K562 (cell line): Measurements from ENCODE around the gene AVPR1A. TPM values are rescaled to one million over a fixed set of nuclear protein-coding genes. Genes with fewer than 3 reads are reported as not detected.

Source experiments
- ATAC-seq: fragments of 200-7000 bp; cut with Tn5 transposase; 3 replicates; pipeline ENCODE4 v1.9.1; 2020; ENCODE audit warnings: moderate library complexity
- BruUV-seq: library from RNA; stranded (reverse); fragments of 400-500 nt; replicated peaks from 2 replicates; lab custom pipeline; 2021; lab: Mats Ljungman, UMichigan
- CTCF ChIA-PET: fragments of 300-600 bp; formaldehyde crosslinking; extraction: SDS; loops from one replicate; lab custom pipeline; 2021; ENCODE audit warnings: low intra/inter-chr PET ratio; lab: Yijun Ruan, JAX
- POLR2A ChIA-PET: fragments of 300-600, 350-650 bp; sonication (Branson Sonifier 250); formaldehyde crosslinking; extraction: SDS; loops from one replicate; lab custom pipeline; 2021; ENCODE audit warnings: antibody characterized with exemption, inconsistent platforms; lab: Yijun Ruan, JAX
- DNase-seq, 4 experiments: peaks; one replicate each; pipeline versions ENCODE4 v3.0.0 to v3.0.0-alpha.2; 2011 to 2018; ENCODE audit warnings: low spot score in 3 of 4, mixed read lengths in 3 of 4; ENCODE audit errors: extremely low read depth in 1 of 4
- FAIRE-seq: peaks from 2 replicates; lab custom pipeline; 2011; peaks lifted over from hg19 to GRCh38; lab: Jason Lieb, UNC
- H2AFZ ChIP-seq: 2 replicates; pipeline ENCODE4 v1.6.0; 2011; ENCODE audit warnings: low read depth, low read length, control low read depth, inconsistent platforms
- H3K27ac ChIP-seq: fragments of 200-600 bp; 3 replicates; pipeline ENCODE4 v1.8.0; 2011; ENCODE audit warnings: low read depth, mild to moderate bottlenecking, control low read depth, inconsistent platforms, low read length, moderate library complexity, mixed read lengths; ENCODE audit errors: extremely low read depth
- H3K27me3 ChIP-seq, 2 experiments: fragments of 300-600 bp in 1 of 2; 2 replicates in 1 of 2; 3 replicates in 1 of 2; pipeline versions ENCODE4 v1.6.0 to v1.8.0; 2011; ENCODE audit warnings: inconsistent platforms in 2 of 2, low read length in 2 of 2, mild to moderate bottlenecking in 1 of 2, mixed read lengths in 1 of 2, moderate library complexity in 1 of 2; ENCODE audit not compliant: control insufficient read depth in 2 of 2, insufficient read depth in 2 of 2
- H3K36me3 ChIP-seq: fragments of 300-600 bp; 3 replicates; pipeline ENCODE4 v1.8.0; 2011; ENCODE audit warnings: mild to moderate bottlenecking, low read length, inconsistent platforms; ENCODE audit not compliant: control insufficient read depth, insufficient read depth
- H3K4me1 ChIP-seq, 2 experiments: fragments of 200-600 bp in 1 of 2; replicated peaks in 1 of 2; 2 replicates in 1 of 2; 3 replicates in 1 of 2; pipeline versions ENCODE4 v1.5.1 to v1.8.0; 2011; ENCODE audit warnings: inconsistent platforms in 2 of 2, low read length in 2 of 2, mild to moderate bottlenecking in 1 of 2, mixed read lengths in 1 of 2, moderate library complexity in 1 of 2; ENCODE audit not compliant: control insufficient read depth in 2 of 2, insufficient read depth in 2 of 2
- H3K4me2 ChIP-seq: 2 replicates; pipeline ENCODE4 v1.6.1; 2011; ENCODE audit warnings: low read length, control low read depth, inconsistent platforms, mixed read lengths; ENCODE audit not compliant: insufficient read depth
- H3K4me3 ChIP-seq: fragments of 200-600 bp; sonication (generic), shearing (Covaris generic); 2 replicates; pipeline ENCODE4 v1.5.1; 2016; ENCODE audit warnings: control low read depth, inconsistent platforms
- H3K79me2 ChIP-seq: fragments of 200-600 bp; 3 replicates; pipeline ENCODE4 v1.8.0; 2011; ENCODE audit warnings: low read length, inconsistent platforms; ENCODE audit not compliant: control insufficient read depth, insufficient read depth
- H3K9ac ChIP-seq, 2 experiments: 2 replicates each; pipeline versions ENCODE4 v1.6.0 to v1.6.1; 2011; ENCODE audit warnings: low read depth in 2 of 2, low read length in 2 of 2, control low read depth in 1 of 2, inconsistent platforms in 1 of 2, mild to moderate bottlenecking in 1 of 2, mixed read lengths in 1 of 2; ENCODE audit not compliant: insufficient read depth in 1 of 2
- H3K9me1 ChIP-seq: one replicate; pipeline ENCODE4 v1.6.0; 2011; ENCODE audit warnings: inconsistent platforms, mild to moderate bottlenecking, low read length, moderate library complexity; ENCODE audit not compliant: control insufficient read depth, insufficient read depth
- H3K9me3 ChIP-seq: replicated peaks from 2 replicates; pipeline ENCODE4 v1.5.1; 2011; ENCODE audit warnings: low read depth, low read length, inconsistent platforms; ENCODE audit not compliant: control insufficient read depth, insufficient read depth
- H4K20me1 ChIP-seq: replicated peaks from 2 replicates; pipeline ENCODE4 v1.6.1; 2011; ENCODE audit warnings: low read length, inconsistent platforms, mixed read lengths; ENCODE audit not compliant: control insufficient read depth, insufficient read depth
- FOXJ2 ChIP-seq: fragments of 200-800 bp; sonication (Bioruptor generic); IDR thresholded peaks from 2 replicates; pipeline ENCODE4 v1.6.1; 2016; ENCODE audit warnings: missing genetic modification characterization, missing compliant biosample characterization
- KAT7 ChIP-seq: sonication (generic); formaldehyde crosslinking; IDR thresholded peaks from 2 replicates; pipeline ENCODE4 v1.8.0; 2022; ENCODE audit warnings: missing genetic modification reagents, mild to moderate bottlenecking, borderline replicate concordance
- MIER1 ChIP-seq: fragments of 450-650 bp; IDR thresholded peaks from 2 replicates; pipeline ENCODE4 v1.6.1; 2016; ENCODE audit warnings: antibody characterized with exemption, mild to moderate bottlenecking, low read depth
- RUNX1 ChIP-seq: sonication (generic); IDR thresholded peaks from 2 replicates; pipeline ENCODE4 v1.6.1; 2016; ENCODE audit warnings: antibody characterized with exemption, low read depth
- SFPQ ChIP-seq: fragments of 200-400 bp; formaldehyde crosslinking; IDR thresholded peaks from 2 replicates; pipeline ENCODE4 v1.6.1; 2017; ENCODE audit warnings: mild to moderate bottlenecking, low read depth, low read length, moderate library complexity
- TAF1 ChIP-seq: IDR thresholded peaks from 2 replicates; pipeline ENCODE4 v1.6.1; 2011; ENCODE audit warnings: mild to moderate bottlenecking, low read length, moderate library complexity; ENCODE audit not compliant: insufficient read depth, control insufficient read depth, severe bottlenecking; ENCODE audit errors: extremely low read depth
- TEAD2 ChIP-seq: fragments of 450-650 bp; IDR thresholded peaks from 2 replicates; pipeline ENCODE4 v1.6.1; 2016; ENCODE audit warnings: missing genetic modification characterization, control low read depth, missing compliant biosample characterization
- YBX1 ChIP-seq: fragments of 450-650 bp; IDR thresholded peaks from 2 replicates; pipeline ENCODE4 v1.7.1; 2016; ENCODE audit warnings: mild to moderate bottlenecking
- ZFP36 ChIP-seq: fragments of 150-350 bp; IDR thresholded peaks from 2 replicates; pipeline ENCODE4 v1.6.1; 2018; ENCODE audit warnings: low read length, low read depth; ENCODE audit not compliant: partially characterized antibody
- ZNF407 ChIP-seq: fragments of 450-650 bp; IDR thresholded peaks from 2 replicates; pipeline ENCODE4 v1.6.1; 2016; ENCODE audit warnings: low read depth
- WGBS: fragments of 100-300 bp; shearing (Covaris generic); methylation state at CpG from one replicate; pipeline ENCODE4 v1.1.6; 2016; ENCODE audit warnings: low coverage, mixed read lengths; ENCODE audit not compliant: insufficient coverage; ENCODE audit errors: missing lambda C conversion rate; 5-methylcytosine and 5-hydroxymethylcytosine counted together
- in situ Hi-C: fragments of 300-500 bp; cut with MboI; formaldehyde crosslinking; loops from 4 replicates; pipeline ENCODE4 v1.15.0; 2018; ENCODE audit warnings: inconsistent platforms, mixed read lengths
- intact Hi-C: fragments of 100-400 bp; cut with micrococcal nuclease; formaldehyde crosslinking; loops from 2 replicates; pipeline ENCODE4 v1.14.2; 2022
- polyA plus RNA-seq, 8 experiments: library from polyadenylated mRNA; depleted of rRNA in 4 of 8; stranded (reverse) in 5 of 8; unstranded in 3 of 8; fragments of >200 nt; fragmentation: Nextera tagmentation in 2 of 8; fragmentation: Illumina TruSeq in 1 of 8; extraction: Ambion mirVana in 2 of 8; extraction: Trizol in 1 of 8; gene quantifications; 2 replicates each; pipeline versions ENCODE4 v1.2.1 to v1.2.3, GENCODE V29; 2011 to 2014; ENCODE audit warnings: inconsistent platforms in 1 of 8, missing spikeins in 1 of 8
- total RNA-seq, 7 experiments: library from RNA; depleted of rRNA in 6 of 7; stranded (reverse); fragments of >200 nt in 6 of 7; fragmentation: Illumina TruSeq in 2 of 7; extraction: Trizol in 2 of 7; gene quantifications; 2 replicates each; pipeline versions ENCODE4 v1.2.1 to v1.2.3, GENCODE V29; 2011 to 2021; ENCODE audit warnings: low replicate concordance in 1 of 7

AVPR1A gene
- total and polyA plus RNA-seq, 9 of the 15 experiments (the other 6 are each of a cell fraction or from before 2014, with no cell fraction given): under 0.01 to 0.04 (median 0.03) TPM; not detected in 3

- FAIRE-seq: no peak
- BruUV-seq: no TSS peak
- TF ChIP-seq ZNF407: no peak
- no peak for TF ChIP-seq FOXJ2 (tag)
- TF ChIP-seq TAF1: no peak
- TF ChIP-seq KAT7 (CRISPR knock-in tag): no peak
- TF ChIP-seq YBX1: no peak
- TF ChIP-seq TEAD2 (tag): no peak
- TF ChIP-seq ZFP36: no peak
- TF ChIP-seq RUNX1: no peak
- no peak for TF ChIP-seq MIER1
- no peak for TF ChIP-seq SFPQ
Measured at GRCh38 chr12:63155375-63155774, 4.4 kb upstream of the AVPR1A start.

More at GRCh38 chr12:63155375-63155774, 4.4 kb upstream of the AVPR1A start:
- ATAC-seq (no peak), DNase-seq (no peak)
- Histone ChIP-seq H4K20me1 (no peaks in the 10 kb centered on the region), H3K27ac (no peak overlapping the region), H3K9me1 (no peaks in the 10 kb centered on the region), H3K27me3 (peaks cover 4 to 17% of the 10 kb centered on the region in 2 experiments; a peak in 4 of 5 replicates), H2AFZ (no peak overlapping the region), H3K4me3 (no peak overlapping the region), H3K4me2 (no peak overlapping the region), H3K36me3 (no peaks in the 10 kb centered on the region), H3K4me1 (no peaks in the 10 kb centered on the region), H3K9ac (no peak overlapping the region), H3K9me3 (no peaks in the 10 kb centered on the region), H3K79me2 (no peaks in the 10 kb centered on the region)
- POLR2A ChIA-PET: no interaction called here
- intact Hi-C loops (no loop called here), in situ Hi-C loops (no loop called here)
- CTCF ChIA-PET: no interaction called here
- 2% methylated on average over 2 of the region's 2 CpGs for WGBS
